ENCODE data around the gene SOAT2.
A peak's percentile ranks its signal among the peaks of the same experiment; 100 is the strongest.

SOAT2 gene

GRCh38 chr12:53065470-53065869 lies 37.8 kb upstream of the SOAT2 start:
- no peak for DNase-seq (ENCODE audit: low spot score)

GRCh38 chr12:53065975-53066931 lies 37.0 kb upstream of the SOAT2 start:
- DNase-seq (ENCODE audit: low spot score), result peak; percentile 78

- DNase-seq (ENCODE audit: low spot score), result no peak
These were observed 36.0 kb upstream of the SOAT2 start for GRCh38 chr12:53067074-53067992.

GRCh38 chr12:53067993-53068770 lies 35.1 kb upstream of the SOAT2 start:
- DNase-seq (ENCODE audit: low spot score), result no peak

GRCh38 chr12:53068811-53069585 lies 34.3 kb upstream of the SOAT2 start:
- DNase-seq (ENCODE audit: low spot score), result no peak

GRCh38 chr12:53069621-53070410 lies 33.5 kb upstream of the SOAT2 start:
- no peak for DNase-seq (ENCODE audit: low spot score)

GRCh38 chr12:53070877-53071492 lies 32.3 kb upstream of the SOAT2 start:
- DNase-seq (ENCODE audit: low spot score), result no peak

GRCh38 chr12:53071591-53072551 lies 31.4 kb upstream of the SOAT2 start:
- no peak for DNase-seq (ENCODE audit: low spot score)

- DNase-seq (ENCODE audit: low spot score), result no peak
These were observed 29.4 kb upstream of the SOAT2 start for GRCh38 chr12:53073881-53074280.

- DNase-seq (ENCODE audit: low spot score), result no peak
These were observed 28.8 kb upstream of the SOAT2 start for GRCh38 chr12:53074283-53074998.

- no peak for DNase-seq (ENCODE audit: low spot score)
These were observed 28.3 kb upstream of the SOAT2 start for GRCh38 chr12:53074999-53075370.

GRCh38 chr12:53076461-53076860 lies 26.8 kb upstream of the SOAT2 start:
- no peak for DNase-seq (ENCODE audit: low spot score)

- DNase-seq (ENCODE audit: low spot score), result no peak
These were observed 26.3 kb upstream of the SOAT2 start for GRCh38 chr12:53077030-53077429.

GRCh38 chr12:53078425-53079225 lies 24.7 kb upstream of the SOAT2 start:
- DNase-seq (ENCODE audit: low spot score), result no peak

GRCh38 chr12:53079226-53080117 lies 23.8 kb upstream of the SOAT2 start, which contains the start of gene SPRYD3:
Gene SPRYD3, minus strand, starts transcription at chr12:53079390. Its CDS starts 57 bp downstream, at chr12:53079333.
- DNase-seq (ENCODE audit: low spot score), result peak; percentile 90

- no peak for DNase-seq (ENCODE audit: low spot score)
These were observed 20.6 kb upstream of the SOAT2 start for GRCh38 chr12:53082637-53083175.

Data from kidney capillary endothelial cell (primary cell).